Right hindlimb (tissue), 1 donor: Measurements from ENCODE around the gene KIAA1549.

Experiments
- DNase-seq: peaks from one replicate; pipeline ENCODE4 v3.0.0-alpha.2; 2018

KIAA1549 gene

GRCh38 chr7:138878856-138879255 lies 102.3 kb downstream of the KIAA1549 start:
- DNase-seq = no peak

DNA sequence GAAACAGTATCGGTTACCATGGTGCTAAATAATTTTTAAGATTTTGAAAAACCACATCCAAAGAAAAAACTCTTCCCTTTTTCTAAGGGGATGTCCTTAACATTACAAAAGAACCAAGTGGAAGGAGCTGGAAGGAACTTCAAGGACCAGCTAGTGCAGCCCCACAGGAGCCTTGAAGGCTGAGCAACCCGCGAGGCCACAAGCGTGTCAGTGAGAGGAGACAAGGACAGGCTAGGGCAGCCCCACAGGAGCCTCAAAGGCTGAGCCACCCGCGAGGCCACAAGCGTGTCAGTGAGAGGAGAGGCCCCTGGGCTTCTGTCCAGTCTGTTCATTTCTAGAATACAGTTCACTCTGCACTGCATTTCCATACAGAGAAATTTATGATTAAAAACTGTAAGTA lies 103.1 kb downstream of the KIAA1549 start:
- DNase-seq = no peak

DNA sequence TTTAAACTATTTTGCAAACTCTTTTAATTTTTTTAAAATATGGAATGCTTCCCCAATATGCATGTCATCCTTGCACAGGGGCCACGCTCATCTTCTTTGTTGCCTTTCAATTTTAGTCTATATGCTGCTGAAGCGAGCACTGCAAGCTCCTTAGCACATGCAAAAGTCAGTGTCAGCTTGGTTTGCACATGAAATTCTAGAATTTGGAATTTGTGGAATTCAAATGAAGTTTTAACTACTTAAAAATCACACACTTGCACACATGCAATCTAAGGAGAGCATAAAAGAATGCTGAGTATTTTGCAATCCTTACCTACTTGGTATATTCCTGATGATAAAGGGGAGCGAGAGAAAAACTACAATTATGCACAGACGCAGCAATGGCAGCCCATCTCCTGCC lies 104.9 kb downstream of the KIAA1549 start:
- DNase-seq = no peak

- no peak for DNase-seq
Measured at GRCh38 chr7:138875794-138876193, 105.4 kb downstream of the KIAA1549 start.

DNA sequence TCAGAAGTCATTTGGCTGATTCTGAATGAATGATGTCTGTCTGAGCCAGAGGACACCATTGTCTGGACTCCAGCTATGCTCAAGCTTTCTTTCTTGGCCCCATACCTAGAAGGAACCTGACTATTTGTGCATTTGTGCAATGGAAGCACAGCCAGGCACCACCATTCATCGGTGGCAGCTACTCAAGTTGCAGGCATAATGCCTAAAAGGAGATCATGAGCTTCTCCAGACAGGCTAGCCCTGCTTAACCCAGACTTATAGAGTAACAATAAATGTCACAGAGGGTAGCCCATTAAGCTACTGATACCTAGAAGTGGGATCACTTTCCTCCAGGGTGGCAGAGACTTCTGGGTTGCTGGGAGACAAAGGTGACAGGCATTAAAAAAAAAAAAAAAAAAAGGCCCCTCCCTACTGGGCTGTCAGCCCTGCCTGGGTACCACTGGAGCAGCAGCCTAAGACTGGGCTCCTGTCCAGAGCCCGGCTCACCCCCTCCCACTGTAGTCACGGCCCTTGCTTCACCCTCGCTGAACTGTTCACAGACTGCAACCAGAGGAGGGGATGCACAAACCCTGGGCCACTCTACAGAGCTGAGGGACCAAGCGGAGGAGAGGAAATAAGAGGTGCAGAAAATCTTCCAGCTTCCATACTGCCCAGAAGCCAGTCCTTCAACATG lies 107.8 kb downstream of the KIAA1549 start:
- no peak for DNase-seq

DNA sequence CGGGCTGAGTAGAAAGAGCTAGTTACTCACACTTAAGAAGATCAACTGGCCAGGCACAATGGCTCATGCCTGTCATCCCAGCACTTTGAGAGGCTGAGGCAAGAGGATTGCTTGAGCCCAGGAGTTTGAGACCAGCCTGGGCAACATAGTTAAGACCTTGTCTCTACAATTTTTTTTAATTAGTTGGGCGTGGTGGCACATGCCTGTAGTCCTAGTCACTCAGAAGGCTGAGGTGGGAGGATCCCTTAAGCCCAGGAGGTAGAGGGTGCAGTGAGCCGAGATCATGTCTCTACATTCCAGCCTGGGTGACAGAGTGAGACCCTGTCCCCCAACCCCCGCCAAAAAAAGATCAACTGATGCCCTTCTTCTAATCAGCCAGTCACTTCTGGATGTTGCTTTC lies 108.6 kb downstream of the KIAA1549 start:
- DNase-seq = no peak

- DNase-seq = no peak
Measured at GRCh38 chr7:138871814-138872090, 109.4 kb downstream of the KIAA1549 start.

DNA sequence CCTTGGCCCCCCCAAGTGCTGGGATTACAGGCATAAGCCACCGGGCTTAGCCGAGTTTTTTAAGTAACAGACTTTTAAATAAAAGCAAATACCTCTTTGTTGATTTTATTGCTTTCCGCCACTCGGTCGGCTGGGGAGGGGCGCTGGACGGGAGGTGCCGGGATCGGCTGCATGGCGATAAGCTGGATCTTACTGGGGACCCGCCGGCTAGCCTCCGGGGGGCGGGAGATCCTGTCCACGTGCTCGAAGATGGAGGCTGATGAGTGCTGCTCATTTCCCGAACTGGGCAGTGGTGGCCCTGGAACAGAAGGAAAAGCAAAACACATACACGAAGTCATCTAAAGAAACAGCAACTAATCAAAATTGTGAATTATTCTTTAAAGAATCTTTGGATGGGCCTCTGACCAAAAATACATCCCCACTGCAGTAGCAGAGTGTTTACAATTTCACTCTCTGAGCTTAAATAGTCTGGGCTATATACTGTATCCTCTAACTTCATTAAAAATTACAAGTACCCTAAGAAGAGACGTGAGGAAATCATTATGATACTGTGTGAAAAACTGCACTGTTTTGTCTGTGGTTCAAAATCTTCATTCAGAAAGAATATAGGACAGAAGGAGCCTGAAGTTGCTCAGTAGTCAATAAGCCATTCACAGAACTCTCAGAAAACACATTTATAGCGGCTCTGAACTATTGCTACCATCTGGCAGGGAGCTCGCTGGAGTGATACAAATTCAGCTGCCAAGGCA lies 110.0 kb downstream of the KIAA1549 start:
- no peak for DNase-seq

DNA sequence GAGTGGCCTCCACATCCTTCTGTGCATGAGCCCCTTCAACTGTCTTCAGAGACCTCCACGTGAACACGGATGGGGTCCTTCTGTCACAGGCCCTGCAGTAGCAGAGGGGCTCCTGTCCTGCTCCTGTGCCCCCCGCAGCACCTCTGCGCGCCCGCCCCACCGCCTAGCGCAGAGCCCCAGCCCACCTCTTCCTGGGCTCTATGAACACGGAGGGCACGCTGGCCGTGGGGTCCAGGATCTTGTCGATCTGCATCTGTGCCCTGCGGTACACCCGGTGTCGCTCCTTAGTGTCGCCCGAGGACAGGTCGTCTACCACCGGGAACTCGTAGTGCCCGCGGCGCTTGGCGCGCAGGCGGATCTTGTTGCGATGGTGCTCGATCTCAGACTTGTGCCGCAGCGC lies 111.8 kb downstream of the KIAA1549 start:
- DNase-seq = no peak

DNA sequence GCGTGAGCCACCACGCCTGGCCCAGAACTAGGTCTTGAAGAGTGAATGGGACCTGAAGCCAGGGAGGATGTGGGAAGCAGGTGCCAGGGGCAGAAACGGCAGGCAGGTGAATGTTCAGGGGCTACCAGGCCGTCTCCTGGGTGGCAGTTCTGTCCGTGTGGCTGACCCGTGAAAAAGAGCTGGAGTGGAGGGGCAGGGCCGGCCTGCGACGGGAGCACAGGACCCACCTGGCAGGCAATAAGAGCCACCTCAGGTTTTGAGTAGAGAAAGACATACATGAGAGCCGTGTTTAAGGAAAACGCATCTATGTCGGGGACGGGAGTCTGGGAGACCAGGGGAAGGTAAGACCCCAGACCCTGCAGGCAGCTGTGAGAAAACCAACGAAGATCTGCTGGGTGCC lies 112.5 kb downstream of the KIAA1549 start:
- no peak for DNase-seq

- DNase-seq = no peak
Measured at GRCh38 chr7:138867744-138868143, 113.4 kb downstream of the KIAA1549 start.

DNA sequence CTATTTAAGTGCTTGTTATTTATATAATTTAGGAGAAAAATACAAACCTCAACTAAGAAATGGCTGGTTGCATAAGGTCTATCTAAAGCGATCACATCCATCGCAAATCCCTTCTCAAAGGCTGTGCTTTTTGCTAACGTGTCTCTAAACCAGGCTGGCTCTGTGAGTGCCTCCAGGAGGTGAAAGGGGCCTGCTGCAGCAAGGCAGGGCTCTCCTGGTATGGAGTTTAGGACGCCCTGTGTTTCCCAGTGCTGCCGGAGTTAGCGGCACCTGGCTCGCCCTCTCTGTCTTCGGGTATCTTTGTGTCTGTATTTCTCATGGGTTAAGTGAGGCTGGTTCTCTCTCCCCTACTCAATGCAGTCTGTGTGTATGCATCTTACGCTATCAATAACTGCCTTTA lies 114.8 kb downstream of the KIAA1549 start:
- DNase-seq = no peak

DNA sequence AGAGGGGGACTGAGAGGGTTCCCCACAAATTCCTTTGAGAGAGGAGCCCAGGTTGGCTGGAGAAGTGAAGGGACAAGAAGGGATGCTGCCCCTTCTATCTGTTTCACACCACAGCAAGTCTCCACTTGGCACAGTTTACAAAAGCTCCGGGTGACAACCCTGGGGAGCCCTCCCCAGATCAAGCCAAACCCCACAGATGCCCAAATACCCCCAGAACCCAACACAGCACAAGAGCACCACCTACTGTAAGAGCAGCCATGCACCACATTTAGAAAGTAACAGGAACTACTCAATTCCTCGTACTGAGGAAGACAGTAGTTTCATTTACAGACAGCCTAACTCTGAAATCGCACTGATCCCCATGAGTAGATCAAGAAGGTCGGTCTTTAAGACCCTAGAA lies 115.3 kb downstream of the KIAA1549 start:
- DNase-seq = no peak

DNA sequence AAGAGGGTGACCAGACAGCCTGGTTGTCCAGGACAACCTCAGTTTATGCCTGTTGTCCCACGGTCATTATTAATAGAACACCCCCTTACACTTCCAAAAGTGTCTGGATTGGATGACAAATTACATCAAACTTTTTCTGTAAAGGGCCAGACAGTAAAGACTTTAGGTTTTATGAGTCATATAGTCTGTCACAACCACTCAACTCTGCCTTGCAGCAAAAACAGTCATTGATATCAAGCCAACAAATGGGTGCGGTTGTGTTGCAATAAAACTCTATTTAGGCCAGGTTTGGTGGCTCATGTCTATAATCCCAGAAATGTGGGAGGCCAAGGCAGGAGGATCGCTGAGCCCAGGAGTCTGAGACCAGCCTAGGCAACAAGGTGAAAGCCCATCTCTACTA lies 116.5 kb downstream of the KIAA1549 start:
- DNase-seq = no peak

GRCh38 chr7:138863931-138864330 lies 117.3 kb downstream of the KIAA1549 start:
- no peak for DNase-seq

GRCh38 chr7:138861051-138861450 lies 120.1 kb downstream of the KIAA1549 start:
- no peak for DNase-seq

GRCh38 chr7:138857728-138858127 lies 123.5 kb downstream of the KIAA1549 start:
- DNase-seq = no peak

DNA sequence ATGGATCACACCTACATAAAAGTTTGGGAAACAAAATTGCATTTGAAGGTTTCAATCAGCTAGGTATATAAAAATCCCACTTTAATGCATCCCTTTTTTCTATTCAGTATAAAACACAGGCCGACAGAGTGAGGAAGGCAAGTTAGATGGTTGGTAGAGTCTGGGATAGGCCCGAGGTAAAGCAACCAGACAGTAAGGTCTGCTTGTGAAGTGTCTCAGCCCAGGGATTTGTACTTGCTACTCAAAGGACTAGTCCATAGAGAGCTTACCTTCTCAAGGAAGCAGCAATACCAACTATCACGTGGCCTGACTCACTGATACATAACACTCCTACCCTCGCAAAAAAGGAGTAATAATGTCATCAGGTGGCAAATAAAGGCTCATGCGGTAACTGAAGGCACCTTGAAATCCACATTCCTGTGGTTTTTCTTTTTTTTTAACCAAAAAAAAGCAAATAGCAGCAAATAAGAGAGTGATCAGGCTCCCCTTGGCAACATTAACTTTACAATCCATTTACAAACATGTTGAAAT lies 127.0 kb downstream of the KIAA1549 start:
- DNase-seq = no peak

DNA sequence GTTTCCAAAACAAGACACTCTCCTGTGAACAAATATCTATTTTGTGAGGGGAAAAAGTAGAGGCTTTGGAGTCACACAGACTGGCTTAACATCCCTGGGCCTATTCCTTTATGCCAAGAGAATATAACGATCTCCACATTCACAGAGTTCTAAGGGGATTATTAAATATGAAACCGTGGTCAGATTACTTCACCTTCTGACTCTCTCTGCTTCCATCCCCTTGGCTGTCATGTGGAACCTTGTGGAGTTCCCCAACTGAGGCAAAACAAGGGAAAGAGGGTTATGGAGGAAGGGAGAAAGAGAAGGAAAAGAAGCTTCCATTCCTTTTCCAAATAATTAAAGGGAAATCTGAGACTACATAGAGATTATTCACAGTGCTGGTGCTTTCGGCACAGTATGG lies 127.7 kb downstream of the KIAA1549 start:
- no peak for DNase-seq

GRCh38 chr7:138852469-138852868 lies 128.7 kb downstream of the KIAA1549 start:
- no peak for DNase-seq

DNA sequence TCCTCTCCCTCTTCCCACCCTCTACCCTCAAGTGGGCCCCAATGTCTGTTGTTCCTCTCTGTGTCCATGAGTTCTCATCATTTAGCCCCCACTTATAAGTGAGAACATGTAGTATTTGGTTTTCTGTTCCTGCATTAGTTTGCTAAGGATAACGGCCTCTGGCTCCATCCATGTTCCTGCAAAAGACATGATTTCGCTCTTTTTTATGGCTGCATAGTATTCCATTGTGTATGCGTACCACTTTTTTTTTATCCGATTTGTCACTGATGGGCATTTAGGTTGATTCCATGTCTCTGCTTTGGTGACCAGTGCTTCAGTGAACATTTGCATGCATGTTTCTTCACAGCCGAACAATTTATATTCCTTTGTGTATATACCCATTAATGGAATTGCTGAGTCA lies 131.5 kb downstream of the KIAA1549 start:
- DNase-seq = no peak

GRCh38 chr7:138848056-138848980 lies 132.9 kb downstream of the KIAA1549 start:
- DNase-seq = no peak

DNA sequence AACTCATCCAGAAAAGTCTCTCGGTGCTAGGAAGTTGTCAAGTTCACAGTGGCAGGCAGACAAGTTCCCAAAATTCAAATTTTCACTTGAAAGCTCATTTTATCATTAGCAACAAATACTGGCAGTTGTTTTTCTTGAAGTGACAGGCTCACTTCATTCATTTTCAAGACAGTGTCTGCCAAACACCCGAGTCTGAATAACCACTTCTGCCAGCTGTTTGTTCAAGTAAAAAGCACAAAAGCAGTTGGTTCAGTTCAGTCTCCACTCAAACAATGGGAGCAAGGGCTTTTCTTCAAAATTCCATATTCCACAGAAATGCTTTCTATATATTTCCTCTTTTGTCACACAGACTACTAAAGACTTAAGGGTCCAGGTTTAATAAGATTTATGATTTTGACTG lies 135.5 kb downstream of the KIAA1549 start:
- DNase-seq = no peak
